ENCODE data around the gene CDH3. TPM values are rescaled to one million over a fixed set of nuclear protein-coding genes. Genes with fewer than 3 reads are reported as not detected.

CDH3 gene
- 0.29 TPM in 1 of 2 replicates, not detected in the other for total RNA-seq

GRCh38 chr16:68644715-68645493 lies at the start of gene CDH3:
Gene CDH3, plus strand, starts transcription at chr16:68645310. Its CDS starts 70 bp downstream, at chr16:68645380.

GRCh38 chr16:68737046-68737729 lies 92.1 kb downstream of the CDH3 start, which contains the start of gene CDH1:
Gene CDH1, plus strand, starts transcription at chr16:68737292. Its CDS starts 124 bp downstream, at chr16:68737416.

Small RNA genes lying within 50 kb of the gene (small RNA-seq; reads per million reads assigned to genes)
- gene HSPE1P5 (ENCODE audit: low replicate concordance), result not detected
- gene RF01233 (ENCODE audit: low replicate concordance), result not detected
- gene RNA5SP429 (ENCODE audit: low replicate concordance), result not detected

Other genes with a start within 250 kb of the CDH3 start
- gene SMPD3, start 196.8 kb upstream of the CDH3 start, total RNA-seq, result under 0.01 TPM in 1 of 2 replicates, not detected in the other
- gene ZFP90, start 106.0 kb upstream of the CDH3 start, total RNA-seq, result 11.8 and 12.3 TPM in 2 replicates
- 0.22 and 0.43 TPM in 2 replicates for gene CDH1, start 92.0 kb downstream of the CDH3 start, total RNA-seq
- 17.7 and 30.4 TPM in 2 replicates for gene TANGO6, start 198.2 kb downstream of the CDH3 start, total RNA-seq

Data from placental pericyte (primary cell).